ENCODE measurements around the gene C5orf24. TPM values are rescaled to one million over a fixed set of nuclear protein-coding genes. Genes with fewer than 3 reads are reported as not detected.

Gene C5orf24
- total RNA-seq, 1 donor from 2014 or later = 44.9 TPM

GRCh38 chr5:134864707-134865106, 18.9 kb downstream of the C5orf24 start:
- no peak overlapping the region for H3K4me3 ChIP-seq
- DNase-seq = peak; percentile 13
- no peak for ATAC-seq
- peaks cover 19% of the 10 kb centered on the region for H3K36me3 ChIP-seq
- intact Hi-C loops (cut with DNase I) = no loop called here
- no peak overlapping the region for H3K27ac ChIP-seq
- no peaks in the 10 kb centered on the region for H3K4me1 ChIP-seq
- no peaks in the 10 kb centered on the region for H3K27me3 ChIP-seq
- no peaks in the 10 kb centered on the region for H3K9me3 ChIP-seq
- TF ChIP-seq CTCF (IDR thresholded peaks at IDR 0.05) = no peak

- Histone ChIP-seq H3K27ac (peak overlapping the region; percentile 93), H3K36me3 (no peaks in the 10 kb centered on the region), H3K4me3 (peak overlapping the region; percentile 93), H3K27me3 (no peaks in the 10 kb centered on the region), H3K9me3 (no peaks in the 10 kb centered on the region), H3K4me1 (peaks cover 14% of the 10 kb centered on the region)
- intact Hi-C loops (cut with DNase I) = no loop called here
- no peak for DNase-seq
- no peak for TF ChIP-seq CTCF (IDR thresholded peaks at IDR 0.05)
- ATAC-seq = no peak
Measured at GRCh38 chr5:134873494-134873893, 27.7 kb downstream of the C5orf24 start.

GRCh38 chr5:134873987-134874830, 28.4 kb downstream of the C5orf24 start, which contains the start of gene TXNDC15:
Gene TXNDC15, plus strand, starts transcription at chr5:134874371. Its CDS starts 57 bp downstream, at chr5:134874428.
- Histone ChIP-seq H3K4me1 (peaks cover 14% of the 10 kb centered on the region), H3K9me3 (no peaks in the 10 kb centered on the region), H3K27ac (peak within 1 kb of the TSS; percentile 93), H3K4me3 (peak within 1 kb of the TSS; percentile 93), H3K27me3 (no peaks in the 10 kb centered on the region), H3K36me3 (no peaks in the 10 kb centered on the region)
- no peak for TF ChIP-seq CTCF (IDR thresholded peaks at IDR 0.05)
- DNase-seq (peak; percentile 95), ATAC-seq (peak; percentile 98)
- intact Hi-C loops (cut with DNase I) = no loop called here

- H3K4me1 ChIP-seq = peaks cover 14% of the 10 kb centered on the region
- peak overlapping the region; percentile 93 for H3K27ac ChIP-seq
- no peaks in the 10 kb centered on the region for H3K27me3 ChIP-seq
- ATAC-seq (peak; percentile 55), DNase-seq (peak; percentile 66)
- TF ChIP-seq CTCF (IDR thresholded peaks at IDR 0.05) = no peak
- no peaks in the 10 kb centered on the region for H3K36me3 ChIP-seq
- intact Hi-C loops (cut with DNase I) = no loop called here
- no peaks in the 10 kb centered on the region for H3K9me3 ChIP-seq
- peak overlapping the region; percentile 93 for H3K4me3 ChIP-seq
Measured at GRCh38 chr5:134874831-134875655, 29.3 kb downstream of the C5orf24 start.

- intact Hi-C loops (cut with DNase I) = no loop called here
- H3K9me3 ChIP-seq = no peaks in the 10 kb centered on the region
- no peak for TF ChIP-seq CTCF (IDR thresholded peaks at IDR 0.05)
- no peak overlapping the region for H3K27ac ChIP-seq
- no peak overlapping the region for H3K4me3 ChIP-seq
- H3K4me1 ChIP-seq = peaks cover 14% of the 10 kb centered on the region
- ATAC-seq = no peak
- no peaks in the 10 kb centered on the region for H3K27me3 ChIP-seq
- DNase-seq = no peak
- no peaks in the 10 kb centered on the region for H3K36me3 ChIP-seq
Measured at GRCh38 chr5:134877159-134877558, 31.4 kb downstream of the C5orf24 start.
